GM15510 (cell line): ENCODE measurements around the gene GCH1.

Source experiments
- POLR2A ChIP-seq: IDR thresholded peaks from 3 replicates; pipeline ENCODE4 v1.6.1; 2011; ENCODE audit warnings: borderline replicate concordance; ENCODE audit not compliant: insufficient read length; ENCODE audit errors: extremely low read depth

GCH1 gene

GRCh38 chr14:54816450-54816849 is 86.2 kb downstream of the GCH1 start:
- TF ChIP-seq POLR2A = no peak

- no peak for TF ChIP-seq POLR2A
These were observed 87.1 kb downstream of the GCH1 start for GRCh38 chr14:54815515-54815914.

- TF ChIP-seq POLR2A = no peak
These were observed 87.6 kb downstream of the GCH1 start for GRCh38 chr14:54815016-54815415.

GRCh38 chr14:54814076-54814475 is 88.5 kb downstream of the GCH1 start:
- TF ChIP-seq POLR2A = no peak

- TF ChIP-seq POLR2A = no peak
These were observed 89.5 kb downstream of the GCH1 start for GRCh38 chr14:54813081-54813480.

GRCh38 chr14:54812617-54813016 is 90.0 kb downstream of the GCH1 start:
- no peak for TF ChIP-seq POLR2A

GRCh38 chr14:54809767-54810166 is 92.9 kb downstream of the GCH1 start:
- no peak for TF ChIP-seq POLR2A

- no peak for TF ChIP-seq POLR2A
These were observed 94.1 kb downstream of the GCH1 start for GRCh38 chr14:54808326-54809161.

- no peak for TF ChIP-seq POLR2A
These were observed 94.7 kb downstream of the GCH1 start for GRCh38 chr14:54807881-54808280.

GRCh38 chr14:54807428-54807827 is 95.2 kb downstream of the GCH1 start:
- no peak for TF ChIP-seq POLR2A

GRCh38 chr14:54806616-54807015 is 96.0 kb downstream of the GCH1 start:
- TF ChIP-seq POLR2A = no peak

- no peak for TF ChIP-seq POLR2A
These were observed 96.9 kb downstream of the GCH1 start for GRCh38 chr14:54805445-54806322.

GRCh38 chr14:54805070-54805444 is 97.6 kb downstream of the GCH1 start:
- no peak for TF ChIP-seq POLR2A

GRCh38 chr14:54804538-54805041 is 98.0 kb downstream of the GCH1 start:
- no peak for TF ChIP-seq POLR2A

GRCh38 chr14:54803926-54804537 is 98.6 kb downstream of the GCH1 start:
- TF ChIP-seq POLR2A = no peak
